ENCODE data around the gene MRPS7.
A peak's percentile ranks its signal among the peaks of the same experiment; 100 is the strongest.
"Not testable (repeated sequence)": the region's sequence is repeated elsewhere in the genome, so short reads cannot be mapped to it uniquely, and the experiment has no call there.

Gene MRPS7

GRCh38 chr17:75288770-75289114 lies 27.1 kb downstream of the MRPS7 start:
- peak; percentile 77 to 81 for DNase-seq (ENCODE audit: low read depth in 1 of 2, low spot score in 1 of 2)
- no peak for TF ChIP-seq JUND (IDR thresholded peaks at IDR 0.05; ENCODE audit: low read depth)
- in situ Hi-C loops (cut with HindIII; ENCODE audit: low pct_unique_long_range_greater_than_20kb, low sequenced_read_pairs), result no loop called here

- DNase-seq (ENCODE audit: low read depth in 1 of 2, low spot score in 1 of 2), result peak; percentile 99 to 100
- in situ Hi-C loops (cut with HindIII; ENCODE audit: low pct_unique_long_range_greater_than_20kb, low sequenced_read_pairs), result no loop called here
- TF ChIP-seq JUND (IDR thresholded peaks at IDR 0.05; ENCODE audit: low read depth), result no peak
These were observed 27.6 kb downstream of the MRPS7 start, which contains the start of gene SLC25A19 for GRCh38 chr17:75289115-75289831. Gene SLC25A19, minus strand, starts transcription at chr17:75289433. Its CDS starts 2,669 bp downstream, at chr17:75286764.

GRCh38 chr17:75289832-75290337 lies 28.2 kb downstream of the MRPS7 start:
- TF ChIP-seq JUND (IDR thresholded peaks at IDR 0.05; ENCODE audit: low read depth), result no peak
- DNase-seq (ENCODE audit: low read depth in 1 of 2, low spot score in 1 of 2), result peak; percentile 36 to 73
- in situ Hi-C loops (cut with HindIII; ENCODE audit: low pct_unique_long_range_greater_than_20kb, low sequenced_read_pairs), result no loop called here

GRCh38 chr17:75292810-75293448 lies 31.2 kb downstream of the MRPS7 start:
- DNase-seq (ENCODE audit: low read depth in 1 of 2, low spot score in 1 of 2); in situ Hi-C loops (cut with HindIII; ENCODE audit: low pct_unique_long_range_greater_than_20kb, low sequenced_read_pairs): not testable (repeated sequence)

- no peak for TF ChIP-seq JUND (IDR thresholded peaks at IDR 0.05; ENCODE audit: low read depth)
- DNase-seq (ENCODE audit: low read depth in 1 of 2, low spot score in 1 of 2), result no peak
- in situ Hi-C loops (cut with HindIII; ENCODE audit: low pct_unique_long_range_greater_than_20kb, low sequenced_read_pairs), result no loop called here
These were observed 33.8 kb downstream of the MRPS7 start for GRCh38 chr17:75295201-75296158.

- in situ Hi-C loops (cut with HindIII; ENCODE audit: low pct_unique_long_range_greater_than_20kb, low sequenced_read_pairs), result no loop called here
- no peak for DNase-seq (ENCODE audit: low read depth in 1 of 2, low spot score in 1 of 2)
- no peak for TF ChIP-seq JUND (IDR thresholded peaks at IDR 0.05; ENCODE audit: low read depth)
These were observed 38.6 kb downstream of the MRPS7 start for GRCh38 chr17:75300280-75300679.

GRCh38 chr17:75301049-75301448 lies 39.4 kb downstream of the MRPS7 start:
- in situ Hi-C loops (cut with HindIII; ENCODE audit: low pct_unique_long_range_greater_than_20kb, low sequenced_read_pairs), result no loop called here
- DNase-seq (ENCODE audit: low read depth in 1 of 2, low spot score in 1 of 2), result no peak
- no peak for TF ChIP-seq JUND (IDR thresholded peaks at IDR 0.05; ENCODE audit: low read depth)

- DNase-seq (ENCODE audit: low read depth in 1 of 2, low spot score in 1 of 2), result no peak
- in situ Hi-C loops (cut with HindIII; ENCODE audit: low pct_unique_long_range_greater_than_20kb, low sequenced_read_pairs), result no loop called here
- no peak for TF ChIP-seq JUND (IDR thresholded peaks at IDR 0.05; ENCODE audit: low read depth)
These were observed 40.0 kb downstream of the MRPS7 start for GRCh38 chr17:75301502-75302206.

- TF ChIP-seq JUND (IDR thresholded peaks at IDR 0.05; ENCODE audit: low read depth), result no peak
These were observed 46.5 kb downstream of the MRPS7 start for GRCh38 chr17:75307957-75308731.

GRCh38 chr17:75308732-75309629 lies 47.3 kb downstream of the MRPS7 start:
- TF ChIP-seq JUND (IDR thresholded peaks at IDR 0.05; ENCODE audit: low read depth), result no peak
- in situ Hi-C loops (cut with HindIII; ENCODE audit: low pct_unique_long_range_greater_than_20kb, low sequenced_read_pairs), result no loop called here
- DNase-seq (ENCODE audit: low read depth in 1 of 2, low spot score in 1 of 2), result no peak

More at GRCh38 chr17:75307957-75308731, 46.5 kb downstream of the MRPS7 start:
- in situ Hi-C loops (cut with HindIII; ENCODE audit: low pct_unique_long_range_greater_than_20kb, low sequenced_read_pairs), result no loop called here
- DNase-seq (ENCODE audit: low read depth in 1 of 2, low spot score in 1 of 2), result no peak

Data from T47D (cell line).